Measurements from ENCODE around the gene LMNA. TPM values are rescaled to one million over a fixed set of nuclear protein-coding genes. Genes with fewer than 3 reads are reported as not detected.

LMNA gene
- total RNA-seq, result 709 and 1,013 TPM in 2 replicates

GRCh38 chr1:156114101-156114918, at the start of gene LMNA:
LMNA (plus strand) TSS chr1:156114711; CDS start chr1:156114919, 208 bp downstream.

GRCh38 chr1:156082309-156083091, 32.0 kb upstream of the LMNA start, which contains the start of gene MEX3A:
MEX3A (minus strand) TSS chr1:156082465; CDS start chr1:156081998, 467 bp downstream.

DNA sequence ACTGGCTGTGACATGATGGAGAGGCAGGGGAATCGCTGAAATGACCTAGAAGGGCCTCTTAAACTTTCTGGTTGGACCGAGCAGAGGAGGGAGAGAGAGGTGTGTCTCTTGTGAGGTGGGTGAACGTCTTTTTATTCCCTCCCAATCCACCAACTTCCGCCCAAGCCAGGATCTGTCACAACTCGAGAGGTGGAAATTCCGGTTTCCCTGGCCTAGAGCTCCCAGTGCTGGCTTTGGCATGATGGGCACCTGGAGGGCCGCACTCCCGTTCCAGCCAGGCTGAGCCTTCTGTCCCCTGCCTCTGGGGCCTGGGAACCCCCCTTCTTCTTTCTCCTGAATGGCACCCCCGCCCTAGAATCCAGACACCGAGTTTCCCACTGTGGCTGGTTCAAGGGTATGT, 38.9 kb downstream of the LMNA start, which contains the start of gene SEMA4A:
SEMA4A (plus strand) TSS at position 224 of the 400 bp plus-strand sequence. CDS start 994 bp downstream, outside the sequence.

Other genes with a start within 250 kb of the LMNA start
- gene RIT1, start 203.4 kb upstream of the LMNA start, total RNA-seq, result 32.6 and 34.5 TPM in 2 replicates
- 25.9 and 27.1 TPM in 2 replicates for gene KHDC4, start 180.3 kb upstream of the LMNA start, total RNA-seq
- not detected in 2 replicates for gene RXFP4, start 173.1 kb upstream of the LMNA start, total RNA-seq
- gene ARHGEF2, start 136.2 kb upstream of the LMNA start, total RNA-seq, result 42.7 and 50.3 TPM in 2 replicates
- gene SSR2, start 93.8 kb upstream of the LMNA start, total RNA-seq, result 373 and 566 TPM in 2 replicates
- gene UBQLN4, start 60.9 kb upstream of the LMNA start, total RNA-seq, result 18.8 and 34.3 TPM in 2 replicates
- 43.8 and 72.2 TPM in 2 replicates for gene LAMTOR2, start 59.9 kb upstream of the LMNA start, total RNA-seq
- 62.4 and 69.0 TPM in 2 replicates for gene RAB25, start 53.6 kb upstream of the LMNA start, total RNA-seq
- 2.9 and 4.7 TPM in 2 replicates for gene MEX3A, start 32.2 kb upstream of the LMNA start, total RNA-seq
- 7.9 and 12.6 TPM in 2 replicates for gene SEMA4A, start 38.9 kb downstream of the LMNA start, total RNA-seq
- gene SLC25A44, start 79.4 kb downstream of the LMNA start, total RNA-seq, result 7.9 and 18.0 TPM in 2 replicates
- 56.9 and 58.9 TPM in 2 replicates for gene PMF1, start 98.3 kb downstream of the LMNA start, total RNA-seq
- gene BGLAP, start 127.5 kb downstream of the LMNA start, total RNA-seq, result 0.54 and 1.6 TPM in 2 replicates
- 1.6 and 1.7 TPM in 2 replicates for gene PAQR6, start 133.3 kb downstream of the LMNA start, total RNA-seq
- 52.2 and 65.3 TPM in 2 replicates for gene SMG5, start 168.1 kb downstream of the LMNA start, total RNA-seq
- gene TMEM79, start 169.6 kb downstream of the LMNA start, total RNA-seq, result 3.1 and 3.3 TPM in 2 replicates
- gene GLMP, start 181.0 kb downstream of the LMNA start, total RNA-seq, result 75.3 and 79.3 TPM in 2 replicates
- gene VHLL, start 184.6 kb downstream of the LMNA start, total RNA-seq, result 0.87 TPM in 1 of 2 replicates, not detected in the other
- 247 and 271 TPM in 2 replicates for gene CCT3, start 223.6 kb downstream of the LMNA start, total RNA-seq
- gene TSACC, start 223.8 kb downstream of the LMNA start, total RNA-seq, result not detected in 2 replicates

All from placental epithelial cell (primary cell).